Fibroblast of mammary gland (primary cell): ENCODE data around the gene HSPB2.

Experiments
- DNase-seq: peaks from one replicate; pipeline ENCODE4 v3.0.0-alpha.2; 2010; ENCODE audit warnings: low read depth
- H3K4me3 ChIP-seq: 2 replicates; pipeline ENCODE4 v1.5.1; 2011; ENCODE audit warnings: low read depth, mild to moderate bottlenecking, low read length, moderate library complexity; ENCODE audit not compliant: control insufficient read depth
- CTCF ChIP-seq: conservative IDR thresholded peaks from 2 replicates; pipeline ENCODE4 v1.5.1; 2011; ENCODE audit warnings: low read depth, low read length, inconsistent platforms; ENCODE audit not compliant: control insufficient read depth, insufficient read depth

Gene HSPB2

GRCh38 chr11:111913031-111913861 is 712 bp downstream of the HSPB2 start:
- no peak for DNase-seq
- no peak for TF ChIP-seq CTCF
- peak overlapping the region; percentile 24 for H3K4me3 ChIP-seq

- no peak overlapping the region for H3K4me3 ChIP-seq
- DNase-seq: peak; percentile 69
- no peak for TF ChIP-seq CTCF
These were observed 1.5 kb downstream of the HSPB2 start for GRCh38 chr11:111913997-111914396.

- no peak for DNase-seq
- no peak overlapping the region for H3K4me3 ChIP-seq
- TF ChIP-seq CTCF: no peak
These were observed 4.2 kb downstream of the HSPB2 start for GRCh38 chr11:111916768-111917167.

- H3K4me3 ChIP-seq: no peak overlapping the region
- no peak for TF ChIP-seq CTCF
- no peak for DNase-seq
These were observed 4.8 kb downstream of the HSPB2 start for GRCh38 chr11:111917312-111917711.

GRCh38 chr11:111917788-111918187 is 5.3 kb downstream of the HSPB2 start:
- no peak for TF ChIP-seq CTCF
- DNase-seq: no peak
- no peak overlapping the region for H3K4me3 ChIP-seq

- no peak within 1 kb of the TSS for H3K4me3 ChIP-seq
- TF ChIP-seq CTCF: no peak
- DNase-seq: no peak
These were observed 6.1 kb downstream of the HSPB2 start, which contains the start of gene C11orf52 for GRCh38 chr11:111918390-111919256. Gene C11orf52, plus strand, starts transcription at chr11:111918913. Its CDS starts 60 bp downstream, at chr11:111918973.
